HG02938 (cell line): ENCODE measurements around the gene LRRC8D.

Experiments
- ATAC-seq: cut with Tn5 transposase; IDR thresholded peaks from one replicate; pipeline ENCODE4 v1.9.1; 2021; ENCODE audit warnings: mild to moderate bottlenecking, moderate library complexity; ENCODE audit not compliant: unreplicated experiment

Gene LRRC8D

DNA sequence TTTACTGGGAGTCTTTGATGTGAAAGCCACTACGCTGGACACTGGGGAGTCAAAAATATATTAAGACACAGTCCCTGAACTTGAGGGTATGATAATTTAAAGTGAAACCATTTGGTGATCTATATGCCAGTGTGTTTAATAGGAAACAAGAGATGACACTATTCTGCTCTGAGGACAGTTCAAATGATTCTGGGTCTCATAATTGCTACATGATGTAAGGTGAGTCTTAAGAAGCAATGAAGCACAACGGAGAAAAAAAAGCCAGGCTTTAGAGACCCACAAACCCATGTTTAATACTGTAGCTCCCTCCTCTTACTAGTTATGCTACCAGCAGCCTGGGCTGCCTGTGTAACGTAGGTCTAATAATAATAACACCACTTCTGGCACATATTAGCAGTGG, 14.2 kb upstream of the LRRC8D start:
- ATAC-seq: no peak

GRCh38 chr1:89807503-89807902, 13.3 kb upstream of the LRRC8D start:
- no peak for ATAC-seq

DNA sequence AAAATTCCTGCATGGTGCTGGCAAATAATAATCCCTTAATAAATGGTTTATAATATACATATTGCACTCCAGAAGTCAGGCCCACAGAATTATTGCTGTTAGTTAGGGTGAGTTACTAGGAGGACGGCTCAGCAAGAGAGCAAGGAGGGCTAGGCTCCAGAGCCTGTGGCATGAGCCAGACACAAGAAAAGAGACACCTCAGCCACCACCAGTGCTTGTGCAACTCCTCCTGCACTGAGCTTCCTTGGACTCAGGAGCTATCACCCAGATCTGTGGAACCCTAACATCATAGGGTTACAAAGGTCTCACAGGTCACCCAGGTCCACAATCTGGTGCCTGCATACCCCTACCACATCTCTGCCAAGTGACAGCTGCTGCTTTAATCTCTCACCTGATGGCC, 12.8 kb upstream of the LRRC8D start:
- ATAC-seq: no peak

- no peak for ATAC-seq
Observed at GRCh38 chr1:89808441-89809117, 12.3 kb upstream of the LRRC8D start.

- ATAC-seq: no peak
Observed at GRCh38 chr1:89809556-89809955, 11.3 kb upstream of the LRRC8D start.

DNA sequence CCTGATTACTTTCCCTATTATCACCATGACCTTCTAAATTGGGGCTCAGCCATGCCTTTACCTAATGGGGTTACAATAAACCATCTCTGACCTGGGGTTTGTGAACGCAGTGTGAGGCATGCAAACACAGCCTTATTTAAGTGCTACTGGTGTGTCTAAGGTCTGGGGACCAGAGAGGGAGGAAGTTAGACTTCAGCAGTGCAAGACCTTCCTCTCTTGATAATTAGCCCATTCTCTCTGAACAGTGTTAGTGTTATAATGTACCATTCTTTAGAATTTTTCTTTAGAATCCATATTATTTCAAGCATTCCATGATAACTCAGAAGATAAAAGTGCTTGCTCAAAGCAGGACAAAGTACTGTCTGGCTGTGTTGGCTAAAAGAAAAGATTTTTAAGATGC, 10.5 kb upstream of the LRRC8D start:
- no peak for ATAC-seq

GRCh38 chr1:89810880-89811279, 10.0 kb upstream of the LRRC8D start:
- ATAC-seq: no peak

DNA sequence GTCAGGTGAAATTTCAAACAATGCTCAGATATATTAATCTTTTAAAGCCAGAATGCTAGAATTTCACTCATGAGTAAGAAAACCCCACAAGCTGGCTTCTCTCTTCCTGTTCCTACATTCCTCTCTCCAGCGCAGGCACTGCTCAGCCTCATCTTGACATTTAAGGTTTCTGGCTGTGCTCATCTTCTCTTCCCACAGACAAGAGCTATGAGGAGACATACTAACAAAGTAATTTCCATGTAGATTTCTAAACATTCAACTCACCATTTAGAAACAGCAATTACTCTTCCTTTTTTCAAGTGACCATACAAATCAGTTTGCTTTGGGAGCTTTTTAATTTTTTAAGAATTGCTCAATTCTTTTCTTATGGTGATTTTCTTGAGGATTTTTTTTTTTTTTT, 7.8 kb upstream of the LRRC8D start:
- no peak for ATAC-seq

GRCh38 chr1:89815040-89815439, 5.8 kb upstream of the LRRC8D start:
- no peak for ATAC-seq

- peak; percentile 69 for ATAC-seq
Observed at GRCh38 chr1:89815611-89816010, 5.2 kb upstream of the LRRC8D start.

DNA sequence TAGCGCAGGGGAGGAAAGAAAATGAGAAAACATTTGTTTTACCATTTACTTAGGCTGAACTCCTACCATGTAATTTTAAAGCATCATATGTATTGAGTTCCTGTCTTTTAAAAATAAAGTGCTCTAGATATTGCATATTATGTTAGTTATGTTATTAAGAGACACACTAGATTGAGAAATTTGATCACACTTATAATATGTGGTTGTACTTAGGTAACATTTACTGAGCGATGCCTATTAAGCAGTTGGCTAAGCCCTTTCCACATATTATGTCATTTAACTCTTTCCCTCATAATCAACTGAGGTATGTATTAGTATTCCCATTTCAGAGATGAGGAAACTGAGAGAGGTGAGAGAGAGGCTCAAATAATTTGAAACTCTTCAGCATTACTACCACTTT, 4.5 kb upstream of the LRRC8D start:
- no peak for ATAC-seq

DNA sequence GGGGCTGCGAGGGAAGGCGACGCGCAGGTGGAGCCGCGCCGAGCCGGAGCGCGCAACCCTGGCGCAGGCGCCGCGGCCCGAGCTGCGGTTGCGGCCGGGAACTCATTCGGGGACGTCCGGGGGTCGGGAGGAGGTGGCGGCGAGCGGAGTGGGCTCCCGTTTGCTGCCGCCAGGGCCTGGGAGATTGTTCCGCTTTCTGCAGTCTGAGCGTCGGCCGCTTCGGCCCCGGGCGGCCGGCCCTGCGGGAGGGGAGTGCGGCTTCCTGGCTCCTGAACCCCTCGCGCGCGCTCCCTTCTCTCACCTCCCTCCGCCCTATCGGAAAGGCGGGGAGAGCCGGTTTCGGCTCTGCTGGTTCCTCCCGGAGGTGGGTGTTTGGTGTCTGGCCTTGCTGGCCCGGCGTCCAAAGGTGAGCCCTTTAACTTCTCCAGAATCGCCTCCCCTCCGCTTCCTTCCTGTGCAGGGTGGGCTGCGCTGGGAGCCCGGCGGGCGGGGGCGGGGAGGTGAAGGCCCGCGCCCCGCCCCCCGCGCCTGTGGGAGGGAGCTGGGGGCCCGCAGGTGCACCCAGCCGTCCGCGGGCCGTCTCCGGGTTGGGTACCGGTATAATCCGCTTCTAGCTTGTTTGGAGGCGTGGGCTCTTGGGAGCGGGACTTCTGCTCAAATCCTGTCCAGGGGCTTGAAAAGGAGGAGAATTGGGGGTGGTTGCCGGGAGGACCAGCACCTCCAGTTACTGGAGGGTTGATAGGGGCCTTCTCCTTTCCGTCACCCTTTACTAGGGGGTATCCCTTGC, 683 bp downstream of the LRRC8D start:
- ATAC-seq: peak; percentile 55

- no peak for ATAC-seq
Observed at GRCh38 chr1:89822109-89822962, 1.5 kb downstream of the LRRC8D start.

DNA sequence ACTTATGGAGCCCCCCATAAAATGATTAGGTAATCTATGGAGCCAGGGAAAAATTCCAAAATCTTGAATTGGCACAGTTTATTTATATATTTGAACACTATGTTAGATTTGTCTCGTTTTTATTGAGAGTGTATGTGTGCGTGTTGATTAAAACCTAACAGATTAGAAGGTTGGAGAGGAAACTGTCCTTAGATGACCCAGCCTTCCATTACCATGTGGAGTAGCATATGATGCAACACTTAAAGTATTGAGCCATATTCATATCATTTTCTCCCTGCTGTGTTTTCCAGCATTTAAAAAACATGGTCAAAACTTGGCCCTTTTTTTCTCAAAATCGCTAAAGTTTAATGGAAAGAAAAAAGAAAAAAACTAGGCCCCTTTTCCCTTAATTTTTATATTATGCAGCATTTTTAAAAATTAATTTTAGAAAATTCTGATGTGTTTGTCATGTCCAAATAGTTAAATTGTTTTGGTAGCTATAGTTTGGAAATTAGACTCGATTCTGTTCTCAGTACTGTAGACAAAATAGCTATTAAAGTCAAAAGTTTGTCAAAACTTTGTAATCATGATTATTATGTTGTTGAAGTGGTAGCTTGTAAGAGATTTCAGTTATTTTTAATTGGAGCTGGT, 2.3 kb downstream of the LRRC8D start:
- ATAC-seq: no peak

GRCh38 chr1:89823679-89824292, 3.0 kb downstream of the LRRC8D start:
- ATAC-seq: peak; percentile 16

- no peak for ATAC-seq
Observed at GRCh38 chr1:89826594-89826993, 5.8 kb downstream of the LRRC8D start.

GRCh38 chr1:89827330-89827729, 6.5 kb downstream of the LRRC8D start:
- no peak for ATAC-seq

DNA sequence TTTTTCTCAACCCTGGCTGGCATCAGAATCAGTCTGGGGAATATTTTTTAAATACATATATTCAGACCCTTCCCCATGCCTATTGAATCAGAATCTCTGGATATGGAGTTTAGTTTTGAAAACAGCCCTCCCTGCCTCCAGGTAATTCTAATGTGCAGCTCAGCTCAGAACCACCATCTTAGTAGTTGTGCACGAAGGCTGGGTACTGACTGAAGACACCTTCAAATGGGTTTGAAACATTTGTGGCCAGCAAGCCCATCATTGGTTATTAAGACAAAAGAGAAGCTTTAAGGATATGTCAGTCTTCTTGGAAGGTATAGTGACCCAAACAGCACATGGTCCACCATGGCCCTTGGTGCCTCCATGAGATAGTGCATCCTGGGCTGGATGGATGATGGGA, 7.1 kb downstream of the LRRC8D start:
- ATAC-seq: no peak

GRCh38 chr1:89829186-89829585, 8.4 kb downstream of the LRRC8D start:
- ATAC-seq: no peak

DNA sequence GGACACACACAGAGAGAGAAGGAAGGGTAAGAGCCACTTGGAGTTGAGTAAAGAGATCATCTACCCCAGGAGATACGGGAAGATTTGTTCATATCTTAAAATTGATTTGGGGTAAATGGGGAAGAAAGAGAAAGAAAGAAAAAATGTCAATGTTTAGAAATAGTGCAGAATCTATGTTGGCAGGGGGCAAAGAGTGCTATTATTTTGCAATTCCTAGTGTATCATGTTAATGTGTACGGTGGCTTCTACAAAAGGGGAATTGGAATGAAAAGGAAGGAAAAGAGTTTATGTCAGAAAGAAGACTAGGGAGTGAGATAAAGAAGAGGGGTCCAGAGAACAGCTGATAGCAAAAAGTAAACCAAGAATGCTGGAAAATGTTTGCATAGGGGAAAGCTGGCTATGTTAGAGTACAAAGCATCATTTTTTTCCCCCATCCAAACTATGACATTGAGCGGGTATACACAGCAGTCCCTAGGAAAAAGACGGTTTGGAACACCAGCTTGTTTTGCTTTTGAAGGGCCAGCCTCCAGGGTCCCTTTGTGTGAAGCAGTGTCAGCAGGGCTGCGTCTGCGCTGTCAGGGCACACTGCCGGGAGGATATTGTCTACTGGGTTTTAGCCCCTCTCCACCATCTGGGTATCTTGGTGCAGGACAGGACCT, 10.8 kb downstream of the LRRC8D start:
- ATAC-seq: no peak
